ENCODE data around the gene CCDC197. TPM values are rescaled to one million over a fixed set of nuclear protein-coding genes. Genes with fewer than 3 reads are reported as not detected.

The CCDC197 gene
- total RNA-seq, 1 experiment from 2014 or later, result not detected

DNA sequence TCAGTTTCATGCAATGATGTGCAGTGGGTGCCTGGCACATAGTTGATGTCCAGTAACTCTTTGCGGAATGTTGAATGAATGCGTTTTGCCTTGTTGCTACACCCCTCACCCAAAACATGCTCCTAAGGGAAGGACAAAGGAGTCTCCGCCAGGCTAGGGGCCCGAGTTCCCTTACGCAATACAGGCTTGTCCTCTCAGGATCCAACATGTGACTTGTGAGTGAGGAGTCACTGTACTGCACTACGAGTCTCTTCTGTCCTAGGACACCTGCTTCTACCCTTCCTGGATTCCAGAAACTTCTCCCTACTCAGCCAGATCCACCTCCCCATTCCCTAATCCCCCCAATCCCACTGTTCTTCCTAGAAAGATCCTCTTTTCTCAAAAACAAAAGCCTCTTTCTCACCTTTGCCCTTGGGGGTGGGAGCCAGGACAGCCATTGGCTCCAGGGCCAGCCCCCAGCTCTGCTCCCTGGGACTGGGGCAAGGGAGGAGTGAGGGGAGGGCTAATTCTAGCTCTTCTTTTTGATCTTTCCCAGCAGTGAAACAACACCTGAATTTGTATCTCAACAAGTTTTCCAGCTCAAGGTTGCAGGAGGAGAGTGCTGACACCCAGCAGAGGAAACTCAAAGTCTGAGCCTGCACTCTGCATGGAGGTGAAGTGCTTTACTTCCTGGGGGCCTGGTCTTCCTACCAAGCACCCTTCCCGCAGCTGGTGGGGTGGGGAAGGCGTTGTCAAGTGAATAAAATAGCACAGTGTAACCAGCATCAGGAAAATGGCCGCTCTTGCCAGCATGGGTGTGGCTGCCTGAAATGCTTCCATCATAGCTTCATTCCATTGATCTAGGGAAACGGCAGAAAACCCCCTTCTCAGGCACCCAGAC, 25.7 kb downstream of the CCDC197 start:
- DNase-seq (ENCODE audit: low read depth), result no peak

DNA sequence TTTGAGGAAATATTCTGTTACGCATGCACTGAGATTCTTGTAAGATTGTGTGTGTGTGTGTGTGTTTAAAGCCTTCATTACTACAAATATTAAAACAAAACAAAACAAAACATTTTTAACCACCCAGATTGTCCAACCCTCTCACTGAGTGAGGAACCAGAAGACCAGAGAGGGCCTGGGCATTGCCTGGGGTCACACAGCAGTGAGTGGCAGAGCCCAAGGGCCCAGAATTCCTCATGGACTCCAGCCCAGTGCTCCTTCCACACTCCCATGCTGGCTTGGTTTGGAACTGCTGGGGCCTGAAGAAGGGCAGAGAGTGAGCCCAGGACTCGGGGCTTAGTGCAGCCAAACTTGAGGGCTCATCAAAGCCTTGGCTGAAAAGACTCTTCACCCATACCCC, 27.4 kb downstream of the CCDC197 start:
- no peak for DNase-seq (ENCODE audit: low read depth)

DNA sequence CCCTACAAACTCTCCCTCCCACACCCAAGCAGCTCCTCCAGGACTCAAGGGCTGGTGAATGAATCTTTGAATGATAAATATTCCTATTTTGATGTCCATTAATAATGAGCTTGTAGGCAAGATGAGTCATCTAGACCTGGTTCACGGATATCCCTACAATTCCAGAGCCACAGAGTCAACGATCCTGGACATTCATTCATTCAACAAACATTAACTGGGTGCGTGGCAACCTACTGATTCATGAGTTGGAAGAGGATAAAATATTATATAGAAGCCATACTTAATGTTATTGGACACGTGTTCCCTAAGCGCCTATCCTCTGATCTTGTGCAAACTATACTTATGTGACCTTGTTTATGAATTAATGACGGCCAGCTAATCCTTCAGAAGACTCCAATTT, 28.6 kb downstream of the CCDC197 start:
- DNase-seq (ENCODE audit: low read depth), result no peak

DNA sequence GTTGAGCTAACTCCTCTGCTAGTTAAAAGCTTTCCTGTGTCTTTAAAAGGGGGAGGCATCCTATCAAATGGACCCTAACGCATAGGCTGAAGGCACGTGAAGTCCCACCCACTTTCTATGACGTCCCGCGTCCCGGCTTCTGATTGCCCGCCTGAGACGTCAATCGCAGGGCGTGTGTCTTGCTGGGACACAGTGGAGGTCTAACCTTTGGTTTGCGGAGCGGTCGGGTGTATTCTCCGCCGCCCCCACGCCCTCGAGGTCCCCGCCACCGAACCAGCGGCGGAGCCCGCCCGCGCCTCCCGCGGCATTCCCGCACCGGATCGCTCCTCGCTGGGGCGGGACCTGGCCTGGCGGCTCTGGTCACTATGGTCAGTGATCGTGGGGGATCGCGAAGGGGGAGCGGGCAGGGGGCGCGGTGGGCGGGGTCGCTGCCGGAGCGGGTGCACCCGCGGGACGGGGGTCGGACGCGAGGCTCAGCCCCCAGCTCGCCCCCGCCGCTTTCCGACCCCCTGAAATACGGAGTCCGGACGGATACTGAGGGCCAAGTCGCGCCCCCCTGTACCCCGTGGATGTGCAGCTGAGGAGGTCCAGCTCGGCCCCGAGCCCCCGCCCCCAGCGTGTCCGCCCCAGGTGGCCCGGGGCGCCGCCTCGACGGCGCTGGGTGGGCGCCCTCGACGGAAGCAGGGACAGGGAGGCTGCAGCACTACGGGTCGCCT, 29.2 kb downstream of the CCDC197 start, which contains the start of gene OTUB2:
OTUB2 (plus strand) TSS at position 168 of the 716 bp plus-strand sequence; CDS start at position 366, 198 bp downstream.
- peak; percentile 99 for DNase-seq (ENCODE audit: low read depth)

DNA sequence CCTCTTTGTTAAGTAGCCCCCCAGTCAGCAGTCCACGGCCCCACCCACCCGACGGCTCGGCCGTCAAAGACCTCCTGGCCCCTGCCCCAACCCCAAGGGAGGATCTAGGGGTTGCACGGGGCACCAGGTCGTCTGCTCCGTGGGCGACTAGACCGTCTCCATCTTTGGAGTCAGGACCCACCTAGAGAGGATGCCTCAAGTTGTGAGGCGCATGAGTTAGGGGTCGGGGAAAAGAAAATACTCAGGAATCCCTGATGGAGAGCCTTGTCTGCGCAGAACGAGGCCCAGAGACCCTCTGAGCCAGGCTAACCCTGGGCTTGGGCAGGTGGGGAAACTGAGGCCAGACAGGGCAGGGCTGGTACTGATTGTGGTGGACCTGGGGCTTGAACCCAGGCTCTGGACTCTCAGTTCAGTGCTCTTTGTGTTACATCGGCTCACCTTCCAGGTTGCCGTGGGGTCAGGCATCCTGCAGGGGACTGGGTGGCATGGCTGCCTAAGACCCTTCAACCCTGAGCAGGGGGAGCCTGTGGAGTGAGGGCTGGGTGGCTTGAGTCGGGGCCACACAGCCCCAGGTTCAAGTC, 29.9 kb downstream of the CCDC197 start:
- DNase-seq (ENCODE audit: low read depth), result no peak

DNA sequence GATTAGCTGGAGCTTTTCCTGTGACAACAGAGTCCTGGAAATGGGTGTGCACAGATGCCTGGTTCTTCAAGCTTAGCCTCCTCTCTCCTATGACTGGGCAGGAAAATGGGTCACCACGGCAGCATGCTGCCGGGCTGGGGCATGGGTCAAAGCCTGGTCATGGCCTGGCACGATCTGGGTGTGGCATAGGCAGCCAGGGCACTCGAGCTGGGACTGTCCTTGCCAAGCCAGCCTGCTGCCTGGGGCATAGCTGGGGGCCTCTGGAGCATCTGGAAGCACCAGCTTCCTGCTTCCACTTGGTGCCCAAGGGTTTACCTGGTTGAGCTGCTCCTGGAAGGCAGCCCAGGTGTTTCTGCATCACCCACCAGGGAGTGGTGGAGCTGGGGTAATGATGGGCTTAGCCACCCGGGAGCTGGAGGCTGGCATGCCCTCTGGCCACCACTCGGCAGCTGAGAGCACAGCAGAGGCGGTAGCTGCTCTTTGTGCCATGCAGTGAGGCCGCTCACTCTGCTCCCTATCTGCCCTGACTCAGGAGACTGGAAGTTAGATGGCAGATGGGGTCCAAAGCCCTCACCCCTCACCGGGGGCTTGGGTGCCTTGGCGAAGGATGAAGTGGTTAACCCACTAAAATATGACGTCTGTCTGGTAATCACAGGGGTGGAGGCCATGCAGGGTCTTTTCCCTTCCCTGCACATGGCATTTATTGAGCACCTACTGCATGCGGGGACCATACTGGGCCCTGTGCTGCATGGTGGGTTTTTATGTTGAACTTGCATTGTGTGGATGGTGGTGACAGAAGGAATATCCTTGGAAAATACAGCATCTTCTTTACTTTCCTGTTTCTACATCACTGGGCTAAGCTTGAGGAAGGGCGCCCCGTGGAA, 30.7 kb downstream of the CCDC197 start:
- DNase-seq (ENCODE audit: low read depth), result peak; percentile 30

DNA sequence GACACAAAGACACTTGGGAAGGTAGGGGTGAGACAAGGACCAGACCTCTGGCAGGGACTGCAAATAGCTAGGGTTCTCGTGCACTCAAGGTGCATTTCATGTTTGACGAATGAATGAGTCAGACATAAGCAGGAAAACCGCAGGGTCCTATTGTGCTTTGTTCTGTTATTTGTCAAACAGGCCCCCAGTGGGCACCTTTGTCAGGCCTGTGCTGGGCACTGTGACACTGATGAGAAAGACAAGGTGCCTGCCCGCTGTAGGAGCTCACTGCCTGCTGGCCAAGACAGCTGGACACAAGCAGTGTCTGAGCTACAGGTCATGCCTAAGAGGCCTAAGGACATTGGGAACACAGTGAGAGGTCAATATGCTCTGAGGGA, 31.3 kb downstream of the CCDC197 start:
- DNase-seq (ENCODE audit: low read depth), result peak; percentile 95

DNA sequence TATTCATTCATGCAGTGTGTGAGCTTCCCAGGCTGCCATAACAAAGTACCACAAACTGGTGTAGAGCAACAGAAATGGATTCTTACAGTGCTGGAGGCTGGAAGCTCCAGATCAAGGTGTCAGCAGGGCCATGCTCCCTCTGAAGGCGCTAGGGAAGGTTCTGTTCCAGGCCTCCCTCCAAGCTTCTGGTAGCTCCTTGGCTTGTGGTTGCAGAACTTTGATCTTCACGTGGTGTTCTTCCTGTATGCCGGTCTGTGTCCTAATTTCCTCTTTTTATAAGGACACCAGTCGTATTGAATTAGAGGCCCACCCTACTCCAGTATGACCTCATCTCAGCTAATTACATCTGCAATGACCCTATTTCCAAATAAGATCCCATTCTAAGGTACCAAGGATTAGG, 32.2 kb downstream of the CCDC197 start:
- no peak for DNase-seq (ENCODE audit: low read depth)

DNA sequence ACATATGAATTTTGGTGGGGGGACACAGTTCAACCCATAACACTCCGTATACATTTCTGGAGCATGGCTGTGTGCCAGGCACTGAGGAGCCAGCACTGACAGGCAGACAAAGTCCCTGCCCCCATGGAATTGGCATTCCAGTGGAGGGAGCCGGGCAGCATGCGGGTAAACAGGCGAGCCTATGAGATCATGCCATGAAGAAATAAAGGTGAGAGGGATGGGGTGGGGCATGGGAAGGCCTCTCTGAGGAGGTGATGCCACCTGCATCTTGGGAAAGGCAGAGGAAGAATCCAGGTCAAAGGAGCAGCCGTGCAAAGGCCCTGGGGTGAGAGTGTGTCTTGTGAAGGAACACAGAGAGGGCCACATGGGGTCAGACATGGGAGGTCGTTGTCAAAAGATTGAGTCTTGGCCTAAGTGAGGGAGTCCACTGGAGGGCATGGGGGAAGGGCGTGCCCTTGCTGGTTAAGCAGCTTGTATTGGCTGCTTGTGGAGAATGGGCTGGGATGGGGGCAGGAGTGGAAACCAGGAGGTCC, 32.6 kb downstream of the CCDC197 start:
- no peak for DNase-seq (ENCODE audit: low read depth)

DNA sequence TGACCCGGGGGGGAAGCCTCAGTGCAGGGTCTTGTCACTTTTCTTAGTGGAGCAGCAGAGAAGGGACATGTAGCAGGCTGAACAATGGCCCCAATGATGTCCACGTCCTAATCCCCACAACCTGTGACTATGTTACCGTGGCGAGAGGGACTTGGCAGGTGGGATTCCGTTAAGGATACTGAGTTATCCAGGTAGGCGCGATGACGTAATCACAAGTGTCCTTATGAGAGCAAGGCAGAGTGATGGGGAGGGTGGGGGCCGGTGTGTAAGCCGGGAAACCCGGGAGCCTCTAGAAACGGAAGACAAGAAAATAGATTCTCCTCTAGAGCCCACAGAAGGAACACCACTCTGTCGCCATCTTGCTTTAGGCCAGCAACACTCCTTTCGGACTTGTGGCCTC, 33.5 kb downstream of the CCDC197 start:
- DNase-seq (ENCODE audit: low read depth), result no peak

DNA sequence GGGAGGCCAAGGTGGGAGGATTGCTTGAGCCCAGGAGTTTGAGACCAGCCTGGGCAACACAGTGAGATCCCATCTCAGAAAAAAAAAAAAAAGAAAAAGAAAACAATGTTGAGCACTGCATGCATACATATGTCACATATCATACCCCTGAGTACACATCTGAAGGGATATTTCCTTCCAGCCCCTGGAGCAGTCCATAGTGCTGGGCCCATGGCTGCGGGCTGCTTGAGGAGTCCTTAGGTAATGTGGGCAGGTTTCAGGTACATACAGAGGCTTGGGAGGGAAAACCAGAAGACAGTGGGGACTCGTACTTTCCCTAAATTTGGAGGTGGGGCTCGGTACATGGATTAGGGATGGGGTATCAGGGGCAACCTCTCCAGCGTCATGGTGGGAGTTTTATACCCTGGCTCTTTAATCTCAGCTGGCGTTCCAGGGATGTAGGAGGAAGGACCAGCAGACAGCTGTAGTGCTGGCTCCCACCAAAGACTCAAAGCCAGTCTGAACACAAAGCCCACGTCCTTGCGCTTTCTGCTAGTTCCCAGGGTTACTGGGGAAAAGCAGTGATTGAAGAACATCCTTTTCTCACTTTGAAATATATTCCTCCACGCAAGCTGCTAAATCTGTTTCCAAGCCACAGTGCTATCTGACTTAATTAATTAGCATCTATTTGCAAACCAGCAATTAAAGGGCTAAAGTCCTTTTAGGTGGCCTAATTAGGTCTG, 34.2 kb downstream of the CCDC197 start:
- DNase-seq (ENCODE audit: low read depth), result no peak

DNA sequence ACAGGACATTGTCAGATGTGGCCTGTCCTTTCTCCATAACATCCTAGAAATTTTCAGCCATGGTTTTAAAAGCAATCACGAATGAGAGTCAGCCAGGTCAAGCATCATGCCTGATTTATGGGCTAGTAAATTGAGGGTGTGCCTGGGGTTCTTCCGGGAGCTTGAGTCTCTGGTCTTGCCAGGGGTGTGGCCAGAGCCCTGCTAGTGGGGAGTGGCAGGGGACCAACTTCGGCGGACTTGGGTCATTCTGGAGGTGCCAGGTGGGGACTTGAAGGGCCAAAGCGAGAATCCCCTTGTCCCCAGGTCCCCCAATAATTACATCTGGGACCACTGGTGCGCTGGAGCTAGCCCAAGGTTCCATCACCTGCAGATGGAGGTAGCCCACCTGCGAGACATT, 34.8 kb downstream of the CCDC197 start:
- DNase-seq (ENCODE audit: low read depth), result no peak

DNA sequence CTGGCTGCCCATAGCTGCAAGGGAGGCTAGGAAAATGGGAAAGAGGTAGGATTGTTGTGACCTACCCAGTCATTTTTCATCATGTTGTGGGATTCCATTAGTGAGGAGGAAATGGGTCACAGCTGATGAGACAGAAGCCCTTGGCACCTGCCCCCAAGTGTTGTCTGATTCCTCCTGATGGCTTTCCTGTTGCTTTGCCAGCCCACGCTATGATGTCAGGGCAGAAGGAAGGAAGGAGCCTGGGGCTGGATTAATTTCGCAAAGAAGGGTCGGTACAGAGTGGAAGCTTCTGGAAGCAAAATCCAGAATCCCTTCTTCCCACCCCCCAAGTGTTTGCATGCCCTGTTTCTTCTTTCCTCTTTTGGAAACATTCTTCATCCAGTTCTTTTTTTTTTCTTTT, 37.8 kb downstream of the CCDC197 start:
- no peak for DNase-seq (ENCODE audit: low read depth)

DNA sequence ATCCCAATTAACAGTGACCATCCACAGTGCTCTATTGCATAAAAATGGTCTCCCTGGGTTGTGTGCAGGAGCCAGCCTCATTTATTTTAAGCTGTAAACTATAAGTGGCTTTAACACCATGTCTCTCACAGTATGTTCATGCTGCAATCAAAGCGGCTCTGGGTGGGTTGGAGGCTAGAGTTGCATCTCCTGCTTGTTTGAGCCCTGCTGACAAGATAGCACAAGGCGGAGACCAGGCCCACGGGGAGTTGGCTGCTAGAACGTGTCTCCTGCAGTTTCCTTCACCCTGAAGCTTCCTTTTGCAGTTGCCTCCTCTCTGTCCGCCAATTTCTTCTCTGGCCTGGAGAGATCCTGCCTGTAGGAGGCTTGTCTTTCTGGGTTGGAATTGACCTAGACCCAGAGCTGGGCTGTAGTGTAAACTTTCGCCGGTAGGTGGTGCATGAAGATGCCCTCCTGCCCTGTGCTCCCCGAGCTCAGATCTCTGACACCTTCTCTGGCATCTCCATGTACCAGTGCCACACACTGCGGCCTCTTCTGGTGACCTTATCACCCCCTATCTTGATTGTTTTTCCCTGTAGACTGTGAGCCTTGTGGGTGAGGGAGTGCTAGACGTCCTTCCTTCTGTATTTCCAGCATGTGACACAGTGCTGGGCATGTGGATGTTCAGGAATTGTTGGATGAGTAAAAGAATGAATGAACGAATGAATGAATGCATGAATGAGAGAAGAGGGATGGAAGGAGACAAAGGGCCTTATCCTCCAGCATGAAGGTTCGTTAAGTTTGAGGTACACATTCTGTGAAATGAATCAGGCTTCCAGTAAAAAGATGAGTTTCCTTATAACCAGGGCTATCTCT, 39.4 kb downstream of the CCDC197 start:
- peak; percentile 83 for DNase-seq (ENCODE audit: low read depth)

DNA sequence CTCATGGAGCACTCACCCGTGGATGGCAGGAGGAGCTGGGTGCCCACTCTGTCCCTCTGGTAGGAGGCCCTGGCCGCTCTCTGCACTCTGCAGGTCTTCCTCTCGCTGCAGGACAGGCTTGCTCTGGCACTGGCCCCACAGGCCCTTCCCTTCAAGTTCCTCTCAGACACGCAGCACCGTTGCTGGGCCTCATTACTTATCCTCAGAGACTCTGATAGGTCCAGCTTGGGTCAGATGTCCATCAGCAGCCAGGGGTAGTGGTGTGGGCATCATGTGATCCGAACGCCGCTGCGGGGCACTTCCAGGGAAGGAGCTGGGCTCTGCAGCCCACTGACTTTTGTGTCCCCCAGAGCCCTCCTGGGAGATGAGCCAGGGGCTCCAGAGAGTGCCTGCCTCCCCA, 40.9 kb downstream of the CCDC197 start:
- DNase-seq (ENCODE audit: low read depth), result no peak

DNA sequence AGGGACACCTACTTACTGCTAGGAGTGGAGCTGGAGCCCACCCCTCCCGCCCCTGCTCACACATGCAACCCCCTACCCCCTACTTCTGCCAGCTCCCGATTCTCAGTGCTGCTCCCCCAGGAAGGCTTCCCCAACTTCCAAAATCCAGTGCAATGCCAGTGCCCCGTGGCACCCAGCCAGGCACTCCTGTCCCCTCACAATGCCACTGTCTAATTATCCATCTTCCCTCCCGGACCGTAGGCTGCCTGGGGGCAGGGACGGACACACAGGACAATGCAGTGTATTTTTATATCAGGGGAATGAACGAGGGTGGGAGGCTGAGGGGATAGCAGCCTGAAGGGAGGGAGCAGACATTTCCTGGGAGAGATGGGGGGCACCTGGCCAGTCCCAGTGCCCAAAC, 41.4 kb downstream of the CCDC197 start:
- DNase-seq (ENCODE audit: low read depth), result no peak

DNA sequence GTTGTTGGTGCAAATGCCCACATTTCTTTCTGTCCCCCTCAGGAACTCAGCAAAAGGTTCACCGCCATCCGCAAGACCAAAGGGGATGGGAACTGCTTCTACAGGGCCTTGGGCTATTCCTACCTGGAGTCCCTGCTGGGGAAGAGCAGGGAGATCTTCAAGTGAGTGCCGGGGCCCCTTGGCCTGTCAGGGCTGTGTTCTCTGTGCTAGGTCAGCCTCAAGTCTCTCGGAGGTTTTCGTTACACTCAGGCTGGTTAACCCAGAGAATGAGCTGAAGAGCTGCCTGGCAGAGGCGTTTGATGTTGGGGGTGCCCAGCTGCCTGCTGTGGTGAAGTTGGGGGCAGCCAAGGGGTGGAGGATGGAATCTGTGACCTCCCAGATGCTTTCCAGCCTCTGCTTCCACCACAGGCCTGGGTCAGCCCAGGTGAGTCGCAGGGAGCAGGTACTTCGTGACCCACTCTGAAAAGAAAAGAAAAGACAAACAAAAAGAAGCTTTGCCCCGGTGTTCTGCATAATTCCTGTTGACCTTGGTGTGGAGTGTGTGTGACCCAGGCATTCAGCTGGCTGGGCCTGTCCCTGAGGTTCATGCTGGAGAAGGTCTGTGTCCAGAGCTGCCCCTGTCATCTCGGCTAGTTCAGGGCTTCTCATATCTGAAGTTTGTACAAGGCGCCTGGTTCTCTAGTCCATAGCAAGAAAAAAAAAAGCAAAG, 42.0 kb downstream of the CCDC197 start:
- no peak for DNase-seq (ENCODE audit: low read depth)

DNA sequence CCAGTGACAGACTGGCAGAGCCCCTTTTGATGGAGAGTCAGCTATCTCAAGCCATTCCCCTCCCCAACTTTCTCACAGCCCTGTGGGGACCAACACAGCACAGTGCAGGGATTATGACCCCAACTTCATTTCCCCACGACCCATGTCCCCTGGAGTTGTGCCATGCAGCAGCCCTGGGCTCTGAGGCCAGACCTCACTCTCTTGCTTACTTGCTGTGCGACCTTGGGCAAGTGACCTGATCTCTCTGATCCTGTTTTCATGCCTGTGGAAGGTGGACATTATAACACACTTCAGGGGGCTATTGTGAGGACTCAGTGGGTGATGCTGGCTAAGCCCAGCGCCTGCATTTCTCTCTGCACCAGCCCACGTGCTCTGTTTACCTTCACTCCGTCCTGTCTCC, 43.1 kb downstream of the CCDC197 start:
- DNase-seq (ENCODE audit: low read depth), result no peak

DNA sequence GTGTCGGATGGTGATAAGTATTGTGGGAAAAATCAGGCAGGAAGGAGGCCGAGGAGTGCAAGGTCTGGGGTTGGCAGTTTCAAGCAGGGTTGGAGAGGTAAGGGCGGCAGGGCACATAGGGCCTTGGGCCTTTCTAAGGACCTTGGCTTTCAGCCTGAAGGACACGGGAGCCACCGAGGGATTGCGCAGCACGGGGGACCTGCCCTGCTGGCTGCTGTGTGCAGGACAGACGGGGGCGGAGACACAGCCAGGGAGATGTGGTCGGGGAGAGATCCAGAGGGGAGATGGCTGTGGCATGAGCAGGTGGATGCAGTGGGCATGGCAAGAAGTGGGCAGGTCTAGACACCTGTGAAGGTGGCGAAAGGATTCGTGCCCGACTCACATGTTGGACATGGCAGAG, 43.7 kb downstream of the CCDC197 start:
- no peak for DNase-seq (ENCODE audit: low read depth)
